Measurements from ENCODE around the gene ENPP6.

The ENPP6 gene

DNA sequence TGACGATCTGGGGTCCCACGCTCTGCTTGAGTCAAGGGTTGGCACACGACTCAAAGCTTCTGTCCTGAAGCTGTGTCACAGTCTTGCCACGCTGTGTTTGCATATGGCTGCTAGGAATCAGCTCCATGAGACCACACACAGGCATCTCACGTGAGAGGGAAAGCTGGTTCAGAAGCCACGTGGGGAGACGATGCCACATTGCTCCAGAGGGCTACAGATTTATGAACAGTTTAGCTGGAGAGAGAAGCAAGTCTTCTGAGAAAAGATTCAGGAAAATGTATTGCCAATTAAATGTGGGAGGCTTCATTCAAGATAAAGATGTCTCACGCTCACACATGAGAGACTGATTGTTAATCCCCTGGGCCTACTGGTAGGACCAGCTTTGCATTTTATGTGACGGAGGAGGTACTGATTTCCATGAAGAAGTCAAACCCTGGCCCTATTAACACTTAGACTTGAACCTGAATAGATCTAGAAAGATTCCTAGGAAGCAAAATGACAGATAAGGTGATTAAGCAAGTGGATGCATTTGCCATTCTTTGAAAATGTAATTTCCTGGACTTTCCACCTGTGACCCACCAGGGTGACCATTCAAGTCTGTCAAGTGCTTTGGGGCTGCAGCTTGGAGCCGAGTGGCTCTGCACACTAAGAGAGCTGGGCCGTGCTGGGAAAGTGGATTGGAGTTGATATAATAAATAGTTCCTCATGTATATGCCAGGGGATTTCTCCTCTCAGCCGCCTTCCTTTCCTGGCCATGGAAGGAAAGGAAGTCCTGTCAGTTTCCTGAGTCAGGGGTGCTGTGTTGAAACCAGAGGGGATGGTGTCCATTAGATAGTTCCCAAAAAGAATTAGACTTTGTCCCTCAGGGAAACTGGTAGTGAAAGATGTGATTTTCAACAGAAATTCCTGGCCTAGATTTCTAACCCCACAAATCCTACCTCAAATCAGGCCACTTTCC lies 29.0 kb downstream of the ENPP6 start:
- DNase-seq = no peak

DNA sequence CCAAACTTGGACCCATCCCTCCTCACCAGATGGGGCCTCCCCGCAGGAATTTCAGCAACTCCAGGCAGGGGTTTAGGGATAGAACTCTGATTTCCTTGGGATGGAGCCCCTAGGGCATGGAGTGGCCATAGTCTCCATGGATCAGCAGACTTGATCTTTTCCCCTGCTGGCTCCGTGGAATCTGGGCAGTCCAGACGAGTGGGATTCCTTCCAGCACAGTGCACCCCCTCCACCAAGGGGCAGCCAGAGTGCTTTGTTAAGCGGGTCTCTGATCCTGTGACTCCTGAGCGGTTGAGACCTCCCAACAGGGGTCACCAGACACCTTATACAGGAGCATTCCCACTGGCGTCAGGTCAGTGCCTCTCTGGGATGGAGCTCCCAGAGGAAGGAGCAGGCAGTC lies 40.4 kb downstream of the ENPP6 start:
- no peak for DNase-seq

DNA sequence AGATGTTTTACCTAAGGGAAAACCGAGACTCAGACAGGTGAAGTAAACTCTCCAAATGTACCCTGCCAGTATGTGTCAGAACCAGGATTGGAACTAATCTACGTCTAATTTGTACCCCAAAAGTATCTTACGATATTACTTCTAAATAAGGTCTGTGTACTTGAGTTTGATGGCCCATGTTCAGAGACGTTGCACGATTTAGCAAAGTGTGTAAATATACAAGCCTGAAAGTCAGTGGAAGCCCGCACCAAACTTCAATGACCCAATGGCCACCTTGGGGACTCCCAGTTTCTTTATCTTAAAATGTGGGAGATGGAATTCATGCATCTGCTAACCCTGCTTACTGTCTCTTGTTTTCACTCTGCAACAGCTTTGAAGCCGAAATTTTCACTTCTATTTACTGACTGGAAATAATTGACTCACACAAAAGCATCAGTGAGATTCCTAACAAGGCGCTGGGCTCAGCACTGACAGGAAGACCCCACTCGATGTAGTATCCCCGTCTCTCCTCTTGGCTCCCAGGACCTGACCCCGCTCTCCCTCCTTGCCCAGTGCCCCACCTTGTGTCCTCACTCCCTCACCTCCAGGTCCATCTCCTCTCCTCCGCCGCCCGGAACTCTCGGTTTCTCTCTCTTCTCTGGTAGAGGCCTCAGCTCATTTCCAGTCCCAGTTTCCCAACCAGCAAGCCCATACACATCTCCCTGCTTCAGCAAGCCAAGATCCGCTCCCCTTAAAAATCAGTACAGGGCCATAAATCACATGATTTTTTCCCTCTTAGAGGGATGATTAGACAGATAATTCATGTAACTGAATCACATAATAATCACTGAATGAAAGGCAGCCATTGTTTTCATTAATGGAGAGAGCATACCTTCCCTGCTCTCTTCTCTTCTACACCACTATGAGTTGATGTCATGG lies 42.8 kb downstream of the ENPP6 start:
- no peak for DNase-seq

GRCh38 chr4:184171011-184171410 lies 46.7 kb downstream of the ENPP6 start:
- peak; percentile 34 for DNase-seq

- DNase-seq = no peak
Observed at GRCh38 chr4:184169225-184169867, 48.3 kb downstream of the ENPP6 start.

DNA sequence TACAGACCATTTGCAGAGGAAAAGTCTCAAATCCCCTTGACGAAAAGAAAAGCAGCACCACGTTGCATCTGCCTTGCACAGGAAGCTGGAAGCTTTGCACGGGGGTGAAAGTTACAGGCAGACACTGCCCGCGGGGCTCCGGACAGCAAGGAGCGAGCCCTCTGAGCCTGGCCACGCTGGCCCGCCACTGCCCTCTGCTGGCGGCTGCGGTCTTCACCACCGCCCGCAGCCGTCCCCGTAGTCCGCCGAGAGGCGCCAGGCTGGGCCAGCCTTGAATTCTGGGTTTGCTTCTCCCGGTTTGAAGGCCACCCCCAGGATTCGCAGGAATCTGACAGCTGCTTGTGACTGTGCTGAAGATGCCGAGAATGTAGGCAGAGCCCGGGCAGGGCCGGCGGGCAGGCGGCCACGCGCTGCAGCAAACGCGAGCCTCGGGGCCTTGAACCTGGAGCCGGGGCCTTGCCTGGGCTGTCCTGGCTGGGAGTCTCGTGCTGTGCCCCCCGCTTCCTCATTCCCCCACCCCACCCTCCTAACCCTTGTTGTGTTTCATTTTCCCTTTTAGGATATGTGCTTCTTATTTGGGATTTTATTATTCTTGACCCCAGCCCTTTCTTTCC lies 49.2 kb downstream of the ENPP6 start:
- DNase-seq = peak; percentile 42

GRCh38 chr4:184167576-184167975 lies 50.1 kb downstream of the ENPP6 start:
- no peak for DNase-seq

GRCh38 chr4:184166736-184167135 lies 50.9 kb downstream of the ENPP6 start:
- DNase-seq = no peak

DNA sequence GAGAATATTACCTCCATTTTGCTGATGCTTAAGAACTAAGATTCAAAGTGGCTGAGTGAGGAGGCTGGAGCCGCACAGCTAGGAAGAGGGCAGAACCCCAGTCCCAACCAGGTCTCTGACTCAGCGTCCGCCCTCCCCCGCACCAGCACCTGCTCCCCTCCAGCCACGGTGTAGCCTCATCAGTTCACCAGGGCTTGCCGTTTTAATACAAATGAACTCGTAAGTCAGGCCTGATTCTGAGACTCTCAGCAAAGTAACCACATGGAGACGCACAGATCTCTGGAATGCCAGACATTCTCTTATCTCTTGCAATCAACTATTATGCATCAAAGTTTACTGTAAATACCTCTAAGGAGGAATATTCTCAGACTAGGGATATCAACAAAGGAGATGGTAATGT lies 52.4 kb downstream of the ENPP6 start:
- peak; percentile 49 for DNase-seq

DNA sequence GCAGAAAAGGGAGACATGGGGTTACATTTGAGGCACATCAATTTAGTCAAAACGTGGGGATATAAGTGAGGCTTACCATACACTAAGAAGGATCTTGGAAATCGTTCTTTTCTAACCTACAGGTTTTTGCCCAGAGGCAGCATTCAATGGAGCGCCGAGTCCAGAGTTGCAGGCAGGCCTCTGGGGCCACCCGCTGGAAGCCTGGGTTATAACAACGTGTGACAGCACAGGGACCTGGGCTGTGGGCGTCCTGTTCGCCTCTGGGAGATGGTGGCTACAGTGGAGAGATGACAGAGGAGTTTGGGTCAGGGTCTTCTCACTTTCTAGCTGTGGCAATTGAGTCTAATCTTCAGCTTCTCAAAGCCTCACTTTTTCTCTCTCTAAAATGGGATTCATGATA lies 53.9 kb downstream of the ENPP6 start:
- DNase-seq = no peak

GRCh38 chr4:184162596-184162995 lies 55.1 kb downstream of the ENPP6 start:
- no peak for DNase-seq

- DNase-seq = no peak
Observed at GRCh38 chr4:184157322-184157721, 60.4 kb downstream of the ENPP6 start.

GRCh38 chr4:184156163-184156920 lies 61.3 kb downstream of the ENPP6 start:
- no peak for DNase-seq

DNA sequence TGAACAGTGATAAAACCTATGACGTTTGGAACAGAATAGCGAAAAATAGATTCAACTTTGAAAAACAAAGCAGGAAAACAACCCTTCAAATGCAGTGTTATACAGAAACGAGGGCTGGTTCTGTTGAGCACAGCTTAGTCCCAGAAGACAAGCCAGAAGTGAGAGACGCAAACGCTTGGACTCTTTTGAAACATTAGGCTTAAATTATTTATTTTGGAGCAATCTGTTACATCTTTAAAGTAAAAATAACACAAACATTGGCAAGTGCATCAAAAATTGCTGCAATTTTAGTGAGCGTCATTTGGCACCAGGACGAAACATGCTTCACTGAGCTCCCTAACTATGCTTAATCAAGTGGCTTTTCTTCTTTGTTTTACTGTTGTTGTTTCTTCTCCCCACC lies 63.5 kb downstream of the ENPP6 start:
- DNase-seq = no peak

DNA sequence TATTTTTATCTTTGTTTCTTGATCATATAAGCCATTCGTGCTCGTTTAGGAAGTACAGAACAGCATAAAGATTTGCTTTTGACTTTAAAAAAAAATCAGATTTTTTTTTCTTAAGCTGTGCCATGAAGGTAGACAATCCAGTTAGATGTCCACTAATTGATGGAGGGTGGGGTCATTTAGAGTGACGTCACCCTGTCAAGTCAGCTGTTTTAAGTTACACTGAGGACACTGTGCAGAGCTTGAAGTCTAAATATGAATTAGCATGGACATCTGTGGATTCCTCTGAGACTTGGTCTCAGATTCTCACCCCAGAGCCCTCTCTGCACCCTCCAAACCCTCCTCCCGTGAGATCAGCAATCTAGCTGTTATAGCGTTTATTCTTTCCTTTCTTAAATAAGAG lies 63.9 kb downstream of the ENPP6 start:
- no peak for DNase-seq

- DNase-seq = no peak
Observed at GRCh38 chr4:184151988-184152485, 65.6 kb downstream of the ENPP6 start.

- DNase-seq = no peak
Observed at GRCh38 chr4:184150102-184150839, 67.4 kb downstream of the ENPP6 start.

GRCh38 chr4:184148738-184149637 lies 68.7 kb downstream of the ENPP6 start:
- DNase-seq = no peak

DNA sequence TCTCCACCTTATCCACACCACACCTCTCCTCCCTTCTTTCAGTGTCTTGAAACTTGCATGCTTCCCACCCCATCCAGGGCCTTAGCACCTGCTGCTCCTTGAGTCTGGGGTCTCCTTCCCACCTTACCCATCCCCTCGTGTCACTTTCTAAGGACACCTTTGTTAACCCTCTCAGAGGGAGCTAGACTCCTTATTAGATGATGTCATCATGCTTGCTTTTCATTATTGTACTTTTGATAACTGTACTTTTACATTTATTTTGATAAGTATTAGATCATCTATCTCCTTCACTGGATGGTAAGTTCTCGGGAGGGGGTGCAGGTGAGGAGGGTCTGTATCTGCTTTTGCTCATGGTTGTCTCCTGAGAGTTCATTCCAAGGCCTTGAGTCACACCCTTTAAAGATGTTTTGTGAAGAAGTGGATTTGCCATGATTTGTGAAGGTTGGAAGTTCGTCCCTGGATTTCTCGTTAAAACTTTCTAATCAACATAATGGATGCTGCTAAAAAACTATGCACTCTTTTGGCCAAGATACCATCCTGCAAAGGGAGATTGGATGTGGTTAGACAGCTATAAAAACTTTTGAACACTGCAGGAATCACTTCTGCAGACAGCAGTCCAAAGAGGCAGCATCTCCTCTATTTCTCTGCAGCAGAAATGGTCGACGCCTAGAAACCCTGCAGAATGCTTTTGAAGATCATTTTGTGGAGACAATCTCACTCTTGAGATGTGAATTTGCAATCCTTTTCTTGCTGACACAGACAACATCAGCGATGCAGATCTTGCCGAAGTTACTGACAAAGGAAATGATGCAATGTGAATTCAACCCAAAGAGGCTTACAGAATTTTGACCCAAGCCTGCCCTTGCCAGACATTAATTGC lies 69.6 kb downstream of the ENPP6 start:
- DNase-seq = no peak
